Astrocyte of the spinal cord (primary cell): ENCODE data around the gene ZNF423.

ENCODE experiments used
- DNase-seq: peaks from one replicate; pipeline ENCODE4 v3.0.0; 2011; ENCODE audit warnings: low read depth, low spot score
- H3K4me3 ChIP-seq: 2 replicates; pipeline ENCODE4 v1.5.1; 2011; ENCODE audit warnings: low read depth, mild to moderate bottlenecking, low read length, moderate library complexity
- in situ Hi-C: cut with HindIII; loops from 2 replicates; pipeline ENCODE4 v1.10.0; 2017; ENCODE audit warnings: low sequenced_read_pairs
- TF ChIP-seq, protein P1 (sequence below): IDR thresholded peaks from 2 replicates; pipeline ENCODE4 v1.5.1; 2012; ENCODE audit warnings: low read depth, mild to moderate bottlenecking, low read length, inconsistent platforms

Gene ZNF423

DNA sequence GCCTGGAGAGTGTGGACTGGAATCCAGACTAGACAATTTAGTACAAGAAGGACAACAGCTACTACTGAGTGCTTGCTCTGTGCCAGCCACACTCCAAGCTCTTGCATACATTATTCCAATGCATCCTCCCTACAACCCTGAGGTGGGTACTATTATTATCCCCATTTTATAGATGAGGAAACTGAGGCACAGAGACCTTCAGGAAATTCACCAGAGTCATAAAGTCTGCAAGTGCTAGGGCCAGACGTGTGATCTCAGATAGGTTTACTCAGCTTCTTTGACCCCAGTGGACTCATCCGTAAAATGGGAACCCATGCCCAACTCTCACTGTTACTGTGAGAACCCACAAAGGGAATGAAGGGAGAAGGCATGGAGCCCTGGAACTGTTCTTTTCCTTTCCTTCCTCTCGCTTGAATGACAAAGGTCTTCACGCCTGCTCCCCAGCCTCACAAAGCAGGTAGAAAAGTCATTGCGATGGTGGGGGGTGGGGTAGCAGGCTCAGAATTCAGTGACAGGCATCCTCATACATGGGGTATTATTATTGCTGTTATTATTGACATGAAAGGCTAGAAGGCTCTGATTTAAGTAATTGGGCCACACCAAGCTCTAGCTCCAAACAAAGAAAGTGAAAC is 160.0 kb downstream of the ZNF423 start:
- no peak for DNase-seq
- TF ChIP-seq, protein P1, sequence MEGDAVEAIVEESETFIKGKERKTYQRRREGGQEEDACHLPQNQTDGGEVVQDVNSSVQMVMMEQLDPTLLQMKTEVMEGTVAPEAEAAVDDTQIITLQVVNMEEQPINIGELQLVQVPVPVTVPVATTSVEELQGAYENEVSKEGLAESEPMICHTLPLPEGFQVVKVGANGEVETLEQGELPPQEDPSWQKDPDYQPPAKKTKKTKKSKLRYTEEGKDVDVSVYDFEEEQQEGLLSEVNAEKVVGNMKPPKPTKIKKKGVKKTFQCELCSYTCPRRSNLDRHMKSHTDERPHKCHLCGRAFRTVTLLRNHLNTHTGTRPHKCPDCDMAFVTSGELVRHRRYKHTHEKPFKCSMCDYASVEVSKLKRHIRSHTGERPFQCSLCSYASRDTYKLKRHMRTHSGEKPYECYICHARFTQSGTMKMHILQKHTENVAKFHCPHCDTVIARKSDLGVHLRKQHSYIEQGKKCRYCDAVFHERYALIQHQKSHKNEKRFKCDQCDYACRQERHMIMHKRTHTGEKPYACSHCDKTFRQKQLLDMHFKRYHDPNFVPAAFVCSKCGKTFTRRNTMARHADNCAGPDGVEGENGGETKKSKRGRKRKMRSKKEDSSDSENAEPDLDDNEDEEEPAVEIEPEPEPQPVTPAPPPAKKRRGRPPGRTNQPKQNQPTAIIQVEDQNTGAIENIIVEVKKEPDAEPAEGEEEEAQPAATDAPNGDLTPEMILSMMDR, result no peak
- H3K4me3 ChIP-seq, result no peak overlapping the region
- in situ Hi-C loops, result no loop called here

DNA sequence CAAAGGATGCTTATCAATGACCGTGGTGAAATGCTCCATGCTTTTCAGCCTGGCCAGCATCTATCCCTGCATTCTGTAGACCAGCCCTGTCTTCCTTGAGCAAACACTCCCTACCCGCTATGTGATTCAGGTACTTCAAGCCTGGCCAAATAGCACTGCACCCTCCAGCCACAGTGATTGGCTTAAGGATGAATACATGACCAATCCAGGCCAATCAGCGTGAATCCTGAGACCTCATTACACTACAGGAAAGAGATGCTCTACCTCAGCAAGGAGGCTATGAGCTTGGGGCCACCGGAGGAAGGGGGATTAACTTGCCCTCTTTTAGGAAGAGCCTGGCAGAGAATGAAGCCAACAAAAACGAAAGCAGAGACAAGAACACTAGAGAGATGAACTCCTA is 162.5 kb downstream of the ZNF423 start:
- DNase-seq, result no peak
- no peak overlapping the region for H3K4me3 ChIP-seq
- in situ Hi-C loops, result no loop called here
- TF ChIP-seq, protein P1, result no peak

DNA sequence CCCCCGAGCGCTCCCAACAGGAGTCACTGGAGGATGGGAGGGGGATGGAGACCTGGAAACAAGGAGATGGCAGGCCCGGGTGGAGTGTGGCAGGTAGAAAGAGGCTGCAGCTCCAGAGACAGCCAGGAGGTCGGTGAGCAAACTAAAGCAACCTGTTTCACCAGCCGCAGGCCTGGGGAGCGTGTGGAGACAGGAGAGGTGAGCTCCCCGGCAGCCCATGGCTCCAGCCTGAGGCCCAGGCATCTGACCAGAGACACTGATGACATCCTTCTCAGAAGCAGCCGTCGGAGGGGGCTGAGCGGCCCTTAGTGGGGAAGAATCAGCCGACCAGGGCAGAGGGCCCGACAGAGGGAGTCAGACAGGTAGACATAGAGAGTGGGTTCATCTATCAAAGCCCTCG is 165.1 kb downstream of the ZNF423 start:
- no peak for DNase-seq
- in situ Hi-C loops, result no loop called here
- no peak overlapping the region for H3K4me3 ChIP-seq
- TF ChIP-seq, protein P1, result no peak

DNA sequence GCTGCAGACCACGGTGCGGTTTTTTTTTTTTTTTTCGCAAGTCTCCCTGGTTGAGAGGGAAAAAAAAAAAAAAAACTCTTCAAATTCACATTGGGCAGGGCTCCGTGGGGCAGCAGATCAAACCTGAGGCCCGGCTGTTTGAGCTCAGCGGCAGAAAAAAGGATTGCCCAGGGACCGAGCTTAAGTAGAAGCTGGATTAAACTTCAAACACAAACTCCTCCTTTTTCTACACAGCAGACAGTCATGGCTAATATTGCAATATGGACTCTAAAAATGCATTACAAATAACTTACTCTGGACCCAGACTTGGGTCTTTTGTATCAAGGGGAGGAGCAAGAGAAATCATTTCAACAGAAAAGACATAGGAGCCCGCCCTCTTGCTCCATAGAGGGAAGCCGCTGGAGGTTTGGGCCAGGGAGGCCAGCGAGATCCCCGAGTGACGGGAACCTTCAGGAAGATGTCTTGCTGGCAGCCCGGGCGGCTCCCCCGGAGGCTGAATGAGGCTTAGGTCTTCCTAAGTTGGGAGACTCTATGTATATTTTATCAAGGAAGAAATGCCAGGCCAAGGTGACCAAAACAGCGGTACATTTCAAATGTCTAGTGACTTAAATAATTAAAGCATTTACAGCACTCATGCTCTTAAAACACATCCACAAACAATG is 167.7 kb downstream of the ZNF423 start:
- in situ Hi-C loops, result no loop called here
- H3K4me3 ChIP-seq, result no peak overlapping the region
- TF ChIP-seq, protein P1, result no peak
- no peak for DNase-seq

DNA sequence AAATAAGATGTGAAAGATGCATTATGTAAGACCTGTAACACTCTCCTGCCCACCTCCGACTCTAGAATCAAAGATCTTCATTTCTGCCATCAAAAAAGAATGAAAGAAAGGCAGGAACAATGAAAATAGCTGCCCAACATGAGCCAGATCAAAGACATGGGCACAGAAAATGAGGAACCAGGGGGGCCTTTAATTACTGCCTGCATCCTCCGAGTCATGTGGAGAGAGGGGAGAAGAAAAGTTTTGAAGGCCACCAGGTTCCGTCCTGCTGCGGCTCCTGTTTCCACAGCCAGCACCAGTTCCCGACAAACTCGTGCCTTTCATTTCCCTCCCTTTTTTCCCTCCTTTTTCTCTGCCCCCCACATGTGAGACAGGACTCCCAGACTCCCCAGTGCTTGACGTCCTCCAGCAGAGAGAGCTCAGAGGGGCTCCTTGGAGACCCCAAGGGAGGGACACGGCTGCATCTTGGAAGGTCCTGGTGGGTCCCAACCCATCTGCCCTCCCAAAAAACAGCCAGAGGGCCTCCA is 168.4 kb downstream of the ZNF423 start:
- no peak overlapping the region for H3K4me3 ChIP-seq
- in situ Hi-C loops, result no loop called here
- TF ChIP-seq, protein P1, result no peak
- DNase-seq, result no peak

DNA sequence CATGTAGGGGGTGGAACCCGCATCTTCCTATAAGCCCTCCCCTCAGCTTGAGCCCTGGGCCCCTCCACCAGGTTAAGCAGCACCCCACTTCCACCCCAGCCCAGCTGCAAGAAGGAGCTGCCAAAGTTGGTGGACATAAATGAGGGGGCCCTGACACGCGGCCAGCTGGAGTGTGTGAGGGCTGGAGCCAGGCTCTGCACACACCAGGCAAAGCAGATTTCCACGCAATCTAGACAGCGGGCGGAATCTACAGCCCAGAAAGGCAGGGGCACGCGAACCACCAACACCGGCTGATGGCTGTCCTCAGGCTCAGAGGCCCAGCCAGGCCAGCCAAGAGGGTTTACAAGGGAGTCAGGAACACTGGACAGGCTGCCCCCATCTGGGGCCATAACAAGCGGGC is 171.2 kb downstream of the ZNF423 start:
- no peak overlapping the region for H3K4me3 ChIP-seq
- TF ChIP-seq, protein P1, result no peak
- in situ Hi-C loops, result no loop called here
- DNase-seq, result no peak
